22Rv1 (cell line): ENCODE results near the gene BOD1L1.
A peak's percentile ranks its signal among the peaks of the same experiment; 100 is the strongest.

ENCODE experiments used
- H3K27ac ChIP-seq: fragments of 450-650 bp; 2 replicates; pipeline ENCODE4 v1.5.1; 2017
- ZFX ChIP-seq: fragments of 450-650 bp; IDR thresholded peaks from 2 replicates; pipeline ENCODE4 v1.6.1; 2017; ENCODE audit warnings: antibody characterized with exemption, borderline replicate concordance
- TF ChIP-seq, protein P1 (sequence below): fragments of 450-650 bp; IDR thresholded peaks from 2 replicates; pipeline ENCODE4 v1.5.1; 2017; ENCODE audit warnings: mild to moderate bottlenecking

The BOD1L1 gene

DNA sequence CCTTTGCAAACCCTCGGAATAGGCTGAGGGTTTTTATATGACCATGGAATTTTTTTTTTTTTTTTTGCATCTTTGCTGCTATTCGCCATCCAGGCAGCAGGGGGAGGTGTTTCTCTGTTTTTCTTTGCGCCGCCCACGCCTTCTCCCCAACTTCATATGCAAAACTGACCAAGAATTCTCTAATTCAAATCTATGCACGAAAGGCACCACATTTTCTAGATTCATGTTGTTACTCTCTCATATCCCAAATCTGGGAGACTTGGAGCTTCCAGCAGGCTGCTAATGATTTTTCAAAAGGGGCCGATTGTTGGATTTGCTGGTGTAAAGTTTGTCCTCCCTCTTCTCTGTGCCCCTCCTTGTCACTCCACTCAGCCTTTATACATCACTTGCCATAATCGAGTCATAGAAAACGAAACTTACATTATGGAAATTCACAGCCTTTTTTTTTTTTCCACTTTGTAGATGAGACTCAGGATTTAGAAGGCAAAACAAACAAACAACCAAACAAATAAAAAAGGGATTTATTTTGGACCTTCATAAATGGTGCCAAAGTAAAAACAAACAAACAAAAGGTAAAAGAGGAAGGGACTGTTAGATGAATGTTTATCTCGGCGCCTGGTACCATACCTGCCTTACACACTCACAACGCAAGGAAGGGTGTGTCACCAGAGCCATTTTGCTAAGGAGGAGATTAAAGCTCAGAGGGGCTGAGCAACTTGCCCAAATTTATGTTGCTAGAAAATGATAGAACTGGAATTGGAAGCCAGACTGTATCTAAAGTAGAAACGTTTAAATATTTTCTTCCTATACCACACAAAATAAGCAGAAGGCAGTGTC, 29.3 kb upstream of the BOD1L1 start:
- H3K27ac ChIP-seq = no peak overlapping the region
- no peak for TF ChIP-seq ZFX
- TF ChIP-seq, protein P1, sequence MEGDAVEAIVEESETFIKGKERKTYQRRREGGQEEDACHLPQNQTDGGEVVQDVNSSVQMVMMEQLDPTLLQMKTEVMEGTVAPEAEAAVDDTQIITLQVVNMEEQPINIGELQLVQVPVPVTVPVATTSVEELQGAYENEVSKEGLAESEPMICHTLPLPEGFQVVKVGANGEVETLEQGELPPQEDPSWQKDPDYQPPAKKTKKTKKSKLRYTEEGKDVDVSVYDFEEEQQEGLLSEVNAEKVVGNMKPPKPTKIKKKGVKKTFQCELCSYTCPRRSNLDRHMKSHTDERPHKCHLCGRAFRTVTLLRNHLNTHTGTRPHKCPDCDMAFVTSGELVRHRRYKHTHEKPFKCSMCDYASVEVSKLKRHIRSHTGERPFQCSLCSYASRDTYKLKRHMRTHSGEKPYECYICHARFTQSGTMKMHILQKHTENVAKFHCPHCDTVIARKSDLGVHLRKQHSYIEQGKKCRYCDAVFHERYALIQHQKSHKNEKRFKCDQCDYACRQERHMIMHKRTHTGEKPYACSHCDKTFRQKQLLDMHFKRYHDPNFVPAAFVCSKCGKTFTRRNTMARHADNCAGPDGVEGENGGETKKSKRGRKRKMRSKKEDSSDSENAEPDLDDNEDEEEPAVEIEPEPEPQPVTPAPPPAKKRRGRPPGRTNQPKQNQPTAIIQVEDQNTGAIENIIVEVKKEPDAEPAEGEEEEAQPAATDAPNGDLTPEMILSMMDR = peak; percentile 86

DNA sequence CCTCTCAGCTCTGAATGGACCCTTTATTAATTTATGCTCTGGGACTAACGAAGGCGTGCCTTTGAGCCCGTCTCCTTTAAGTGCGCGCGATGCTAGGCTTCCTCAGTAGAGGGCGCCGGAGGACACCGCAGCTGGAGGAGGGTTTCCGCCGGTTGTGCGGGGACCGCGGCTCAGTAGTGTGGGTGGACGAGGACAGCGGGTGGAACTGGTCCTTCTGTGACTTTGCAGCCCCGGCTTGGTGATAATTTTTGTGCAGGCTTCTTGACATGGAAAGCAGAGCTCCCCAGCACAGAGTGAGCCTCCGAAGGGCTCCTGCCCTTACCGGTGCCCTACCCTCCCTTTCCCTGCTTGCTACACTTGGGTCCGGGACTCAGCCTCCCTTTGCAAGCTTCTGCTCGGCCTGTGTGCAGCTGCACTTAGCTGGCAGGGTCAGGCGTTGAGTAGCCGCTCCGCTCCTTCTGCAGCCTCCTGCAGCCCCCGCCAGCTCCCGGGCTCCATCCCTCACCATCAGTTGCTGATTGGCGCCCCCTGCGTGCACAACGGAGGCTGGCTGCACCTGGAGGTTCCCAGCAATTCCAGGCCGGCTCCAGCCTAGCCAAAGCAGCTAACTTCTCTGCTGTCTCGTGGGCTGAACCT, 26.8 kb upstream of the BOD1L1 start:
- H3K27ac ChIP-seq = no peak overlapping the region
- TF ChIP-seq, protein P1 = peak; percentile 97
- TF ChIP-seq ZFX = no peak

DNA sequence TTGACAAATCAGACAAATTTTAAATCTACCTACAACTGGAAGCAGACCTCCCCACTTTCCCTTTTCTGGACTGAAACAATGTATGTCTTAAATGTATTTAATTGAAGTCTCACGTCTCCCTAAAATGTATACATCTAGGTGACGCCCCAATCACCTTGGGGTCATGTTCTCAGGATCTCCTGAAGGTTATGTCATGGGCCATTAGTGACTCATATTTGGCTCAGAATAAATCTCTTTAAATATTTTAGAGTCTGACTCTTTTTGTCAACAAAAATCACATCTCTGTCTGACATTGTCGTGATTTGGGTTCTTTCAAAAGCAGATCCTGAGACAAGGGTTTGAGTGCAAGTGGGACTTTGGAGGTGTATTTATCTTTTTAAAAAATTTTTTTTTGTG, 26.2 kb upstream of the BOD1L1 start:
- no peak for TF ChIP-seq ZFX
- TF ChIP-seq, protein P1 = no peak
- no peak overlapping the region for H3K27ac ChIP-seq

DNA sequence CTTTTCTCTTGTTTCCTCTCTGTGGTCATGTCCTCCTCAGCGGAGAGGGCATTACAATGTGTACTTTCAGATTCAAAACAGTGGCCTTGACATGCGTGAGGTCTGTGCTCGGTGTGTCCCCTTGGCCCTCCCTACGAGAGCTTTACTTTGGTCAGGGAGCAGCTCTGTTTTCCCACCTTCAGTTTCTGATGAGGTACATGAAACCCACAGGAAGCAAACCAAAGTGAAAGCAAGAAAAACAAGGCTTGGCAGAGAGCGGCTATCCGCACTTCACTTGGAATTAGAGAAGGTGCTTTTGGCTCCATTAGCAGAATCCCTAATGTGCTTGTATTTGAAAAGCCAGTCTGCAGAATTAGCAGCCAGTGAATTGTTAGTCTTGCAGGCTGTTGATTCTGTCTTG, 19.5 kb upstream of the BOD1L1 start:
- TF ChIP-seq ZFX = no peak
- TF ChIP-seq, protein P1 = no peak
- no peak overlapping the region for H3K27ac ChIP-seq

DNA sequence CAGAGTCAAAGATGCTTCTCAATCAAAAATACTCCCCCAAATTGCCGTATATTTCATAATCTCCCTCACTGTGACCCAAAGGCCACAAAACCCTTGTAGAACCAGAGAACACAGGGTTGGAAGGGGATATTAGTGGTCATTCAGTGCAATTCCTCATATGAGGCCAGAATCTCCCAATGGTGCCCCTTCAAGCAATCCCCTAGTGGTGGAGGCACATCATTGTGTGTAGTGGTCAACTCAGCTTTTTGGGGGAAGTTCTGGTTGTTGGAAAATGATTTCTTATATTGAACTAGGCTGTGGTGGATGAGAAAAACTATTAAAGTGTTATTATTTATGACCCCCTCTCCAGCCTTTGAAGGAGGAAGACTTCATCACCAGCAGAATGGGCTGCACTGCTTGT, 17.6 kb upstream of the BOD1L1 start:
- no peak for TF ChIP-seq ZFX
- TF ChIP-seq, protein P1 = no peak
- H3K27ac ChIP-seq = no peak overlapping the region

DNA sequence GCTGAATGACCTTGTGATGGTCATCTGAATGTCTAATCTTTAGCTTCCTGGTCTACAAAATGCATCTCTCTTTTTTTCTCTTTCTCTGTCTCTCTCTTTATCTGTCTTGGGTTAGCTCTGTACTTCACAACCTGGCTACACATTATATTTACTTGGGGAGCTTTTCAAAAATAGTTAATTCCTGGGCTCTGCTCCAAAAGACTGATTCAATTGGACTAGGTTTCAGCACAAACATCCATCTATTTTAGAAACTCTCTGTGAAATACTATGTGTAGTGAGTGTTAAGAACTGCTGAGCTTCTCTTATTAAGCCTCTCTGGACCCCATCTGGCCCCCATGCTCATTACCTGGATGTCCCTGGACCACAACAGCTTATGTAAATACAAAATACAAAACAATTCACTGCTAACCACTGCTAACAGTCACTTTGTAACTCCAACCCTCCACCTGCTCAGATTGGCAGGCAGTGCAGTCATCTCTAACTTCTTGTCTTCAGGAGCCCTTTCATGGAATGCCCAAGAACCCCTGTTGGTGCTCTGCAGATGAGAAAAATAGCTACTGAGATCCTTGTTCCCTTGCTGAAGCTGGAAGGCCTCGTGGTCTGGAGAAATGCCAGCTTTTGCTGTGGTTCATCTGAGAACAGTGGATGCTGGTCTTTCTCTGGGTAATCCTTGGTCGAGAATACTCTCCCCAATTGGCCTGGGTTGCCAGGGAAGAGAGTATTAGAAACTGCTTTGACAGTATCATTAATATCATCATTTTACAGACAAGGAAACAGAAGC, 14.8 kb upstream of the BOD1L1 start:
- TF ChIP-seq ZFX = no peak
- TF ChIP-seq, protein P1 = no peak

More for the DNA sequence above, 14.8 kb upstream of the BOD1L1 start:
- H3K27ac ChIP-seq = no peak overlapping the region
